OCI-LY1 (cell line): Measurements from ENCODE around the gene TFEB.

Experiments used
- EZH2 ChIP-seq: fragments of 200-600 bp; sonication (generic), shearing (Covaris generic); IDR thresholded peaks from 2 replicates; pipeline ENCODE4 v1.8.0; 2017; ENCODE audit warnings: borderline replicate concordance, mixed run types, mild to moderate bottlenecking, antibody characterized with exemption, low read length, moderate library complexity, mixed read lengths
- TF ChIP-seq, protein P1 (sequence below): fragments of 200-600 bp; sonication (generic), shearing (Covaris generic); IDR thresholded peaks from 2 replicates; pipeline ENCODE4 v1.5.1; 2017; ENCODE audit warnings: mild to moderate bottlenecking, antibody characterized with exemption, low read length, moderate library complexity, mixed read lengths

DNA sequence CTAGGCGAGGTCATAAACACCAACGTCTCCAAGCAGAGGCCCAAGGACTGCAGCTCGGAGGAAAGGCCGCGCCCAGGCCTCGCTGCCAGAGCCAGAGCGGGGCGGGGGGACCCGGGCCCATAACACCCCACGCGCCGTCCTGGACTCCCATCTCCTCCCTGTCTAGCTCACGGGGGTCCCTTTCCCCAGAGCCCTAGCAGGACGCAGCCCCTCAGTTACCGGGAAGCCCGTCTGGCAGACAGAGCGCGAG lies 52.2 kb downstream of the TFEB start:
- TF ChIP-seq, protein P1, sequence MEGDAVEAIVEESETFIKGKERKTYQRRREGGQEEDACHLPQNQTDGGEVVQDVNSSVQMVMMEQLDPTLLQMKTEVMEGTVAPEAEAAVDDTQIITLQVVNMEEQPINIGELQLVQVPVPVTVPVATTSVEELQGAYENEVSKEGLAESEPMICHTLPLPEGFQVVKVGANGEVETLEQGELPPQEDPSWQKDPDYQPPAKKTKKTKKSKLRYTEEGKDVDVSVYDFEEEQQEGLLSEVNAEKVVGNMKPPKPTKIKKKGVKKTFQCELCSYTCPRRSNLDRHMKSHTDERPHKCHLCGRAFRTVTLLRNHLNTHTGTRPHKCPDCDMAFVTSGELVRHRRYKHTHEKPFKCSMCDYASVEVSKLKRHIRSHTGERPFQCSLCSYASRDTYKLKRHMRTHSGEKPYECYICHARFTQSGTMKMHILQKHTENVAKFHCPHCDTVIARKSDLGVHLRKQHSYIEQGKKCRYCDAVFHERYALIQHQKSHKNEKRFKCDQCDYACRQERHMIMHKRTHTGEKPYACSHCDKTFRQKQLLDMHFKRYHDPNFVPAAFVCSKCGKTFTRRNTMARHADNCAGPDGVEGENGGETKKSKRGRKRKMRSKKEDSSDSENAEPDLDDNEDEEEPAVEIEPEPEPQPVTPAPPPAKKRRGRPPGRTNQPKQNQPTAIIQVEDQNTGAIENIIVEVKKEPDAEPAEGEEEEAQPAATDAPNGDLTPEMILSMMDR: no peak
- TF ChIP-seq EZH2: no peak
